CD4-positive, alpha-beta T cell treated with Interleukin-17A for 1 hour (primary cell): ENCODE results near the gene MTFR1L.

Experiments used
- DNase-seq: peaks from one replicate; pipeline ENCODE4 v3.0.0-alpha.2; 2020

Gene MTFR1L

GRCh38 chr1:25792115-25792514 lies 27.6 kb upstream of the MTFR1L start:
- DNase-seq = no peak

- DNase-seq = no peak
Observed at GRCh38 chr1:25793585-25794170, 26.1 kb upstream of the MTFR1L start.

GRCh38 chr1:25794325-25794724 lies 25.4 kb upstream of the MTFR1L start:
- no peak for DNase-seq

- no peak for DNase-seq
Observed at GRCh38 chr1:25795211-25795610, 24.5 kb upstream of the MTFR1L start.

GRCh38 chr1:25795946-25796810 lies 23.6 kb upstream of the MTFR1L start:
- peak; percentile 61 for DNase-seq

GRCh38 chr1:25796811-25797458 lies 22.8 kb upstream of the MTFR1L start:
- peak; percentile 84 for DNase-seq

GRCh38 chr1:25797939-25798338 lies 21.8 kb upstream of the MTFR1L start:
- peak; percentile 19 for DNase-seq

- DNase-seq = no peak
Observed at GRCh38 chr1:25798666-25799351, 20.9 kb upstream of the MTFR1L start.

GRCh38 chr1:25799352-25799934 lies 20.3 kb upstream of the MTFR1L start:
- DNase-seq = no peak

- DNase-seq = peak; percentile 50
Observed at GRCh38 chr1:25799935-25800702, 19.6 kb upstream of the MTFR1L start, which contains the start of gene SELENON. TSS of gene SELENON (plus strand) at chr1:25800193. CDS start at chr1:25800231, 38 bp downstream.

- no peak for DNase-seq
Observed at GRCh38 chr1:25800703-25801377, 18.9 kb upstream of the MTFR1L start.

- DNase-seq = peak; percentile 20
Observed at GRCh38 chr1:25802915-25803314, 16.8 kb upstream of the MTFR1L start.

- DNase-seq = no peak
Observed at GRCh38 chr1:25803368-25803767, 16.4 kb upstream of the MTFR1L start.

GRCh38 chr1:25804244-25804963 lies 15.3 kb upstream of the MTFR1L start:
- no peak for DNase-seq

GRCh38 chr1:25804964-25805862 lies 14.5 kb upstream of the MTFR1L start:
- no peak for DNase-seq

GRCh38 chr1:25805863-25806225 lies 13.9 kb upstream of the MTFR1L start:
- DNase-seq = no peak

GRCh38 chr1:25806418-25806817 lies 13.3 kb upstream of the MTFR1L start:
- DNase-seq = no peak

GRCh38 chr1:25807480-25808390 lies 12.0 kb upstream of the MTFR1L start:
- no peak for DNase-seq
